Stimulated activated CD4-positive, alpha-beta T cell treated with anti-CD3 and anti-CD28 coated beads, Interleukin-2, amount 100 ng/mL, for 4 hours (primary cell): ENCODE data around the gene CXCR1.
"Not testable (repeated sequence)": the region's sequence is repeated elsewhere in the genome, so short reads cannot be mapped to it uniquely, and the experiment has no call there.

Experiments
- DNase-seq: peaks from one replicate; pipeline ENCODE4 v3.0.0-alpha.2; 2020; ENCODE audit warnings: low read depth

Gene CXCR1

DNA sequence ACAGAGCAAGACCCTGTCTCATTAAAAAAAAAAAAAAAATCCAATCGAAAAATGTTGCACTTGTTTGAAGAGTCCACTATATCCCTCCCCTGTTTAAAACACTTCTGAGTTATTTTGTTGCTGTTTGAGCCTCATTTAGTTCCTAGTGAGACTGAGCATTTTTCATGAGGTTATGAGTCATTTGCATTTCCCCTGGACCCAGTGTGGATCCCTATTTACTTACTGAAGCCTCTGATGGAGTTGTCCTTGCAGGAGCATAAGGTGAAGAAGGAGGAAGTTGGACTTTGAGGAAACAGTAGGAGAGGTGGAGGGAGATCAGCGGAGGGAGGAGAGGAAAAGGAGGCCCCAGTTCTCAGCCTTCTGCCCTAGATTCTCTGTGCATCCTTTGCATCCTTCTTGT is 5.1 kb downstream of the CXCR1 start:
- DNase-seq = no peak

DNA sequence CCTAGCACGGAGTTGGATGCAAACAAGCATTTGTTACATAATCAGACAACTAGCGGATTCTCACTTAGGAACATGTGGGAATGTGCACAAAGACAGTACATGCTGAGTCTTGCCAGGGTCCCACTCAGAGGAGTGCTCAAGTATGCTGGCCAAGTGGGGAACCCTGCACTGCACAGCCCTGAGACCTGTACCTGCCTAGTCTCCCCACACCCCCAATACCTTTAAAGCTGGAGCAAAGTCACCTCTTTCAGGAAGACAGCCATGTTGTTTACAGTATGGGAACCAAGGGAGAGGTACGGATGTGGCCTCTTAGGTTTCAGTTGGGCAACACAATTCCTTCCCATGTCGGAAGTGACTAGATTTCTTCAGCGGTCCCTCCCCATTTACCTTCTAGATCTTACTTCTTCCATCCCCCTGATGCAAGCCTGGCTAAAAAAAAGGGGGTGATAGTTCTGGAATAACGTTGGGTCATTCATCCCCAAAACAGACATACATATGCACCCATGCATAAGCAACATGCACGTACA is 10.7 kb downstream of the CXCR1 start:
- no peak for DNase-seq

DNA sequence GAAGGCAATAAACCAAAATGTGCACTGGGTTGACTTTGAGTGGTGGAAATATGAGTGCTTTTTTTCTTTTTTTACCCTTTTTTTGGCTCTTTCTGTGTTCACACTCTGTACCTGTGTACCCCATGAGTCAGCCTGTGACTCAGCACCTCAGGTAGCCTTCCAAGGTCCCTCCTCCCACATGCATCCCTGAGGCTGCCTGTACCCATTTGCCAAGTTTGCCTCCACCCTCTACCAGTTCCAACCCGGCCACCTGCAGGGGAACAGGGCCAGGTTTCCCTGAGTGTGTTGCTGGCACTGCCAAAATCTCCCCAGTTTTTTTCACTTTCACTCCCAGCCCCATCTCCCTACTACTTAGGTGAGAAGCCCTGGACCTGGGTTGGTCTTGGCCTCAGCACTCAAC is 14.0 kb downstream of the CXCR1 start:
- no peak for DNase-seq

DNA sequence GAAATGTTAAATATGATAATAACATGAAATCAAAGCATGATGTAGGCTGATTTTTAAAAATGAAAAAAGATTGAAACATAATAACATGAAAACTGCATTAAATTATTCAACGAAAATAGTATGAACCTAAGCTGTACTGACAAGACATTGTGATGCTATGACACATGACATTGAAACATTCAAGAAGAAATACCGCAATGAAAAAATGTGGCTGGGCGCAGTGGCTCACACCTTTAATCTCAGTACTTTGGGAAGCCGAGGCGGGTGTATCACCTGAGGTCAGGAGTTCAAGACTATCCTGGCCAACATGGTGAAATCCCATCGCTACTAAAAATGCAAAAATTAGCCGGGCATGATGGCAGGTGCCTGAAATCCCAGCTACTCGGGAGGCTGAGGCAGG is 14.6 kb downstream of the CXCR1 start:
- no peak for DNase-seq

DNA sequence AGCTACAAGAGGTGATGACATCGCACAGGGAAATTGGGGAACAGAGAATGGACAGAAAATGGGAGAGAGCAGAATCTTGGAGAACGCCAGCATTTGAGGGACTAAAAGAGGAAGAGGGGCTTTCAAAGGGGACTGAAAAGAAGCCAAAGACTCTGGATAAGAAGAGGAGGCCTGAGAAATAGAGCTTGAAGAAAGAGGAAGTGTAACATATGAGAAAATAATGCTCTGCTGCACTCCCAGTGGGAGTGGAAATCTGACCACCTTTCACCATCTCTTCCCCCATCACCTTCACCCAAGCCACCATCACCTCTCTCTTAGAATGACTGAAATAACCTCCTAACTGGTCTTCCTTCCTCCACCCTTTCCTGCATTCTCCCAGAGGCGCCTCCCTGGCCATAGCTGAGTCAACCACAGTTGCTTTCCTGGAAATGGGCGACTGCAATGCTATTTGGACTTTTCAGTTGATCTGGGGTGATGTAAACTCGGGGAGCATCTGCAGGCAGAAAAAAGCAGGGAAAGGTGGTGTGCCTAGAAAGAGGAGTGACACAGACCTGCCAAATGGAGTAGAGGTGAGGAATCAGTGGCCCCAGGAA is 16.8 kb downstream of the CXCR1 start:
- DNase-seq = no peak

DNA sequence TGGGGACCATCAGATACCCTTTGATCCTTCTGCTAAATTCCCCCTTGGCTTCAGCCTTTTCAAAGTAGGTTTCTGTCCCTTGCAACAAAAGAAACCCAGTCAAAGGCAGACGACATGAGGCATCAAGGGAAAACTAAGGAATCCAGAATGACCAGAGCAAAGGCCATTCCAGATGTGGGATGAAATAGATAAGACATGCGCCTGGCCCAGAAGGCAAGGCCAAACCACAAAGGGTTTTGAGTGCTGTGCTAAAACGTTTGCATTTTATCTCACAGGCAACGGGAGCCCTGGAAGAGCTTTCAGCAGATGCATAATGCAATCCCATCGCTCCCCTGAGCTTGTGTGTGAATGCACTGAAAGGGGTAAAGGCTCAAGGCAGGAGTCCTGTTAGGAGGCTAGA is 17.7 kb downstream of the CXCR1 start:
- no peak for DNase-seq

DNA sequence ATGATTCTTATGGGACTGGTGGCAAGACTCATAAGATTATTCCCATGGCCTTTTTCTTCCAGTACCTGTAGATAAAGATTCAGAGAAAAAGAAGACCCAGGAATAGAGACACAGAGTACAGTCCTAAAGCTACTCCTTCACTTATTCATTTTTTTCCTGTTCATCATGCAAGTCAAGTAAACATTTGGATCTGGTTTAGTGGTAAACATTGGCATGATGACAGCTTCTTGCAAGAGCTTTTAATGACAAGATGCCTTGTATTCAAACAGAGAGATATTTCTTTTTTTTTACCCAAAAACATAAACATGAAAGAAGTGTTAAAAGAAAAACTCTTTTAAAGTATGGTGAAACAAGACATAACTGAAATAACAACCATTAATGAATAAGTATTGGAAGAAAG is 20.7 kb downstream of the CXCR1 start:
- no peak for DNase-seq

DNA sequence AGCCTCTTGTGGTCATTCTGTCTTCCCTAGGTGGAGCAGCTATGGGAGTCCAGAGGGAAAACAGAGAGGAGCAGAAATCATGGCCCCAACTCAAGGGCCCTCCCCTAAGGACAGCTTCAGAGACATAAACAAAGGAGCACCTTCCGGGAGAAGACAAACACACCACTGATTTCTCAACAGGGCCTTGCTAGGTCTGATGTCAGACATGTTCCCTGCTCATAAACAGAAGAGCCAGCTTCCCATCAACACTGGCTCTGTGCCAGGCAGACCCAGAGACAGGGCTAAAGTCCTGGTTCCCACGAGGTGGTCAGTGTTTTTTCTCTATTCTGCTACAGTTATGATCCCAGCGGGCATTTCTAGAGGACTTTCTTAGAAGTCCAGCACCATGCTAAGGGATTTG is 21.6 kb downstream of the CXCR1 start:
- DNase-seq = no peak

DNA sequence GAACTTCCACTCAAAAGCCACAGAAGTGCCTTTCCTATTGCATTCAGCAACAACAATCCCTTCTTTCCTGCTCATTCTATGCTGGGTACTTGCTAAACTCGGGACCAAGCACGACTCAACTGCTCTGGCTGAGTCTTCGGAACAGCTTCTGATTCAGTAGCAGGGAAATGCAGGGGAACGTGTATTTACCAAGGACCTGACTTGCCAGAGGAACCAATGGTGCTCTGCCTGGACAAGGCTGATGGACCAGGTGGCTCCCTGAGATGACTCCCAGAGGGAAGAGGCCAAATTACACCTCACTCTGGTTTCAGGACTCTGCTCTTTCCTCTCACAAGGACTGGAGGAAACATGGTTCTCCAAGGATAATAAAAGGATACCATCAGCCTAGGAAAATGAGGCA is 28.7 kb downstream of the CXCR1 start:
- no peak for DNase-seq

DNA sequence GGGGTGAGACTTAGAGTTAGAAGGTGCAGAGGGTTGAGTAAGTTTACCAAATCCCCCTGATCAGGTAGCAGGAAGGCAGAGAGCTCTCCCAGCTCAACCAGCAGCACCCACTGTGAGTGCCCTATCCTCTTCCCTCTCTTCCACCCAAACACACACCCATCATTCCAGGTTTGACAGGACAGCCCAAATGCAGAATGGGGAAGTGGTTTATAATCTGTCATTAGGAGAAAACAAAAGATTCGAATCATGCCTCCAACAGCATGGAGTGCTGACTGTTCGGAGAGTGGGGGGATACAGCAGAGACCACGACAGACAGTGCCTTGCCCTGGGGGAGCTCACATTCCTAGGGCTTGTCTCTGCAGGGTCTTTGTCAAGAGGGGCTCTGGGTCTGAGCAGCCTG is 29.2 kb downstream of the CXCR1 start:
- DNase-seq = no peak

DNA sequence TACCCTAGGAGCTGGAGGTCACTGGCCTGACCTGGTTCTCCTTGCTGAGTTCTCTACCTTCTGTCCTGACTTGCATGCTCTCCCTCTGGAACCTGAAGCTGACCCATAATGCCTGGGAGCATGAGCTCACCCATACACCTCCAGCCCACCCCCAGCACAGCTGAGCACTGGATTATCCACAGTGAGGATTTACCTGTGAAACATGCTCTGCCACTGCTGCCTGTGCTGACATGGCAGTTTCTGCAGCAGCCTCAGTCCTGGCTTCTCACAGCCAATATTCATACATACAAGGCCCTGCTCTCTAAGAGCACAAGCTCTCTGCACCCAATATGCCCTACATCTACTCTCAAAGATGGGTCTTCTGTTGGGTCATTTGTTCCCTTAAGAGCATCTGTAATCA is 35.9 kb downstream of the CXCR1 start:
- DNase-seq = no peak

DNA sequence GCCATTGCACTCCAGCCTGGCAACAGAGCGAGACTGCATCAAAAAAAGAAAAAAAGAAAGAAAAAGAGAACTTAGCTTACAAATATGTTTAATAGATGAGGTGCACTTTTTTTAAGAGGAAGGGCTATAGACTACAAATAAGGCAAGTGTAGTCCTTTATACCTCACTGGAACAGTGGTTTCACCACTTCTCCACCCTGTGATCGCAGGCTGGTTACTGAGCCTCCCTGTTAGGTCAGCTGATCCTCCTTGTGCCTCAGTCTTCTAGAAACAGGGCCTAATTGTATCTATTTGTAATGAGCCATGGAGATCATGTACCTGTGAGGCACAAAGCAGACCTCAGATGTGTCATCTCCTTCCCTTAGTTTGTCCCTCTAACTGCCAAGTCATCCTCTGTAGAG is 36.4 kb downstream of the CXCR1 start:
- no peak for DNase-seq

DNA sequence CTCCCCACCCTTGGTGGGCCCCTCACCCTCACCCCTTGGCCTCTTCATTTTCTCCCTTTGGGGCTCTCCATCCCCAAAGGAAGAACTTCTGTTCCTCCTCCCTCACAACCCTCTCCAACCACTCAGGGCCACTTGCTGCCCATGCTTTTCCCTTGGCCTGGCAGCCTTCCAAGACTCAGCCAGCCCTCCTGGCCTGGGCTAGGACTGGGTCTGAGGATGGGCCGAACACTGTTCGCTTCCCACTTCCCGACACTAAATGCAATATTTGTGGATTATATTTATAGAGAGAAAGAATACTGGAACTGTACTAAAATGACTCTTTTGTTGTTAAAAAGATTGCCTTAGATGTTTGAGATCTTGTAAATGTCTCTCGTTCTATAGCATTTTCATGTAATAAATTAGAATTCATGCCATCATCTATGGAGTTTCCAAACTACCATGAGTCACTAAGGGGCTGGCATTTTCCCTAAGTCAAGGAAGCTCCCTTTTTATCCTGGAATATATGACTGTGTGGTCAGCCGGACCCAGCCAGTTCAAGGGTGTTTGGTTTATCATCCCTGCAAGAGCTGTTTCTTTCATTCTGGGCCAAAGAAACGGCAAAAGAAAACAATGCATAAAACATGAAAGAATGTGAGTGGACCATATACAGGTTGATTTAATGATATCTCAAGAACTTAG is 37.2 kb downstream of the CXCR1 start:
- DNase-seq = no peak

DNA sequence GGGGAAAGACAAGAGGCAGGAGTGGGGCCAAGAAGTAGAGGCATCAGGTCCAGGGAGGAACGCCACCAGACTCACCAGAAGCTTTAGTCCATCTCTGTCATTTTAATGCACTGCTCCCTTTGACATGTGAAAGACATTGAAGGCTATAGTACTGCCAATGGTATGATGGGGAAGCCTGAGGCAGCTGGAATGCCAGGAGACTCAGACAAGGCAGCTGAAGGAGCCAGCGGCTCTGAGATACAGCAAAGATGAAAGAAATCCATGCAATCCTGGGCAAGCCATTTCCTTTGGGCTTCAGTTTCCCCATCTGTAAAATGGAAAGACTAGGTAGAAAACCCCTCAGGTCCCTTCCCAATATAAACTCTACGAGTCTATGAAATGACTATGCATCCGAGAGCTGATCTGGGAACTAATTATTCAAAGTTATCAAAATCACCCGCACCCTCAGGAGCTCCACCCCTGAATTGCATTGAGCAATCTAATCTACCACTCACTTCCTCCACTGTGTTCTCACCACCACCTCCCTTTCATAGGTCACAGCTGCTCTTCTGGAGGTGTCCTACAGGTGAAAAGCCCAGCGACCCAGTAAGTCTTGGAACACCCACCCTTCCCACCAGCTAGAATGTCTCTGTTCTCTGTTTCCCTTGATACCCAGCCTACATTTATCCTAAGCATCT is 37.8 kb downstream of the CXCR1 start:
- DNase-seq = no peak

DNA sequence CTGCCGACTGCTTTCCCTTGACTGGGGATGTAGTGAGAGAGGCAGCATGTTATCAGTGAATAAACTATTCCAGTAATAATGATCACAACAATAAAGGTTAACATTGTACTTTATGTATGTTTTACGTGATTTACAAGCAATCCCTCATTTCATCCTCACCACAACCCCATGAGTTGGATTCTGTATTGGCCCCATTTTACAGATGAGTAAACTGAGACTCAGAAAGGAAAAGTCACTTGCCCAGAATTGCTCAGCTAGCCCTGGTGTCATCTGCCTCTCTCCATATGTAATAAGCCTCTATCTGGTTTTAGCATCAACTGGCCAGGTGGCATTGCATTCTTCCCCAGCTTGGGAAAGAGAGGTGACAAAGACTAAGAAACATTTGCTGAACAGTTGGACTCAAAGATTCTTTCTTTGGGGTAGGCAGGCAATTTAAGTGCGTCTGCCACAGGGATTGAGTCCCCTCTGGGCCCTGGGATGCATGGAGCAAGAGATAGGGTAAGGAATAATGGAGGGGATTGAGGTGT is 38.8 kb downstream of the CXCR1 start:
- no peak for DNase-seq

DNA sequence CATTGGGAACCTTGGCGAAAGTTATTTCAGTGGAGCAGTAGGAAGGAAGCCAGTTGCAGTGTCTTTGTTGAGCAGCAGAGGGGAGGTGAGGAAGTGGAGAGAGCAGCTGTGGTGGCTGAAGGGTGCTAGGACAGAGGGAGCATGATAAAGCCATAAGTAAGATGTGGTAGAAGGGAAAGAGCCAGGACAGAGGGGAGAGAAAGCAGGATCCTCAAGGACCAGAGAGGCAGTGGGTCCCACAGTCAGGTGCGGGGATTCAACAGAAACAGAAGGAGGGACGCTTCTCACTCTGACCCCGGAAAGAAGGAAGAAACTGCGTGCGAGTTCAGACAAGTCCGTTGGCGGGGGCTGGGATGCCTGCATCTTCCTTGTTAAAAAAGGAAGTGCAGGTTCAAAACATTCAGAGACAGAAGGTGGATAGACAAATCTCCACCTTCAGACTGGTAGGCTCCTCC is 41.1 kb downstream of the CXCR1 start, which contains the start of gene CXCR2:
Gene CXCR2, plus strand, starts transcription at position 403 of the 455 bp plus-strand sequence. CDS start 8,774 bp downstream, outside the sequence.
- no peak for DNase-seq

DNA sequence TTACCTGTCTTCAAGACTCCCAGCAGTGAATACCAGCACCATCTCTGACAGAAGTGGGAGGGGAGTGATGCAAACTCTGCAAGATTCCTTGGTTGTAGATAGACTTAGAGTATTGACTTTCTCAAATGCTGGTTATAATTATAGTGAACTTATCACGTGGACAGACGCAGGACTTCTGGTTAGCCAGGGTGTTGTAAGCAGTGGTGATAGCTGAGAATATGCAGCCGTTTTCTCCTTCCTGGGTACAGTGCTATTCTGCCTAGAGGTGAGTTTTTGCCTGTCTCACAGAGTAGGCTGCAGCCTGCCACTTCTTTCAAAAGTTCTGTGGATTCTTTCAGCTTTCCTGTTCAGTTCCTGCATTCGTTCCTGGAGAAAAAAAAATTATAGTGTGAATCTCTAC is 41.7 kb downstream of the CXCR1 start:
- no peak for DNase-seq

DNA sequence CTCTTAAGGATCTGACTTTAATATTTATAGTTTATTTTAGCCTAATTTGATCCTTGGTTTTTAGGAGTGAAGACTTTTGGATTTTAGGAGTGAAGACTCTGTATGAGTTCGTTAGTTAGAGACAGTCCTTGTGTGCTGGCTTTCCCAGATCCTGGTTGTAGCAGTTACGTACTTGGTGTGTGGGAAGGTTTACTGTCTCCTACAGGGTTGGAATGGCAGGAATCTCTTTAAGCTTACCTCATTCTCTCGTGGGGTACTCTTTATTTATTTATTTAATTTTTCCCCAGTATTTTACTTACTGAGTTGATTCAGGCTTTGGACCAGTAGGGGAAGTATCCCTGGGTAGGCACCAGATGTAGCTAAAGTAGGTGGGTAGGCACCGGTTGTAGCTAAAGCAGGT is 42.8 kb downstream of the CXCR1 start:
- DNase-seq = no peak

DNA sequence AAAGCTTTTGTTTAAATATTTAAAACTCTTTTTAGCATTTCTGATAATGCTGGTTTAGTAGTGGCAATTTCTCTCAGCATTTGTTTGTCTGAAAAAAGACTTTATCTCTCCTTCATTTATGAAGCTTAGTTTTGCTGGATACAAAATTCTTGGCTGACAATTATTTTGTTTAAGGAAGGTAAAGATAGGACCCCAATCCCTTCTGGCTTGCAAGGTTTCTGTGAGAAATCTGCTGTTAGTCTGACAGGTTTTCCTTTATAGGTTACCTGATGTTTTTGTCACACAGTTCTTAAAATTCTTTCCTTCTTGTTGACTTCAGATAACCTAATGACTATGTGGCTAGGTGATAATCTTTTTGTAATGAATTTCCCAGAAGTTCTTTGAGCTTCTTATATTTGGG is 44.5 kb downstream of the CXCR1 start:
- not testable (repeated sequence) for DNase-seq

DNA sequence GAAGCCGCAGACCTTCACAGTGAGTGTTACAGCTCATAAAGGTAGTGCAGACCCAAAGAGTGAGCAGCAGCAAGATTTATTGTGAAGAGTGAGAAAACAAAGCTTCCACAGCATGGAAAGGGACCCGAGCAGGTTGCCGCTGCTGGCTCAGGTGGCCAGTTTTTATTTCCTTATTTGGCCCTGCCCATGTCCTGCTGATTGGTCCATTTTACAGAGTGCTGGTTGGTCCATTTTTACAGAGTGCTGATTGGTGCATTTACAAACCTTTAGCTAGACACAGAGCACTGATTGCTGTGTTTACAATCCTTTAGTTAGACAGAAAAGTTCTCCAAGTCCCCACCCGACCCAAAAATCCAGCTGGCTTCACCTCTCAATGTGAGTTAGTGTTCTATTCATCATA is 45.0 kb downstream of the CXCR1 start:
- not testable (repeated sequence) for DNase-seq
